ENCODE measurements around the gene MBD3L2.
"Not testable (repeated sequence)": the region's sequence is repeated elsewhere in the genome, so short reads cannot be mapped to it uniquely, and the experiment has no call there.

- not testable (repeated sequence) for TF ChIP-seq POLR2A (conservative IDR thresholded peaks at IDR 0.05); TARDBP (IDR thresholded peaks at IDR 0.05); GATAD2B (IDR thresholded peaks at IDR 0.05; ENCODE audit: borderline replicate concordance); HMGN3 (IDR thresholded peaks at IDR 0.05; ENCODE audit: borderline replicate concordance, extremely low read depth, insufficient read length, low read depth, low read length); CREBBP (IDR thresholded peaks at IDR 0.05; ENCODE audit: low read depth, low read length); CTCF (IDR thresholded peaks at IDR 0.05 in 2 of 3, conservative IDR thresholded peaks at IDR 0.05 in 1 of 3; ENCODE audit: insufficient read depth in 2 of 3, low read depth in 1 of 3, low read length in 3 of 3); JUND (IDR thresholded peaks at IDR 0.05; ENCODE audit: borderline replicate concordance, low read depth, low read length); JUND (tag; IDR thresholded peaks at IDR 0.05; ENCODE audit: borderline replicate concordance, low read depth, low read length); CHD2 (IDR thresholded peaks at IDR 0.05; ENCODE audit: low read depth, low read length); ZBTB9 (CRISPR knock-in tag; IDR thresholded peaks at IDR 0.05)
Measured at GRCh38 chr19:7056371-7056770, 7.2 kb downstream of the MBD3L2 start.
